GM06990 (cell line): Measurements from ENCODE around the gene MSI2.

Experiments used
- DNase-seq: peaks from one replicate; pipeline ENCODE4 v3.0.0-alpha.2; 2011; ENCODE audit not compliant: insufficient read length; ENCODE audit errors: extremely low read depth
- H3K27me3 ChIP-seq: replicated peaks from 2 replicates; pipeline ENCODE4 v1.6.0; 2011; ENCODE audit warnings: low read length; ENCODE audit not compliant: control insufficient read depth, insufficient read depth
- H3K36me3 ChIP-seq: 2 replicates; pipeline ENCODE4 v1.5.1; 2011; ENCODE audit warnings: low read length; ENCODE audit not compliant: control insufficient read depth, insufficient read depth
- H3K4me3 ChIP-seq: replicated peaks from 2 replicates; pipeline ENCODE4 v1.5.1; 2011; ENCODE audit warnings: low read depth, mild to moderate bottlenecking, control low read depth, low read length
- TF ChIP-seq, protein P1 (sequence below): IDR thresholded peaks from 2 replicates; pipeline ENCODE4 v1.5.1; 2011; ENCODE audit warnings: low read length, control low read depth, mild to moderate bottlenecking, inconsistent platforms; ENCODE audit not compliant: insufficient read depth, poor library complexity, severe bottlenecking

The MSI2 gene

DNA sequence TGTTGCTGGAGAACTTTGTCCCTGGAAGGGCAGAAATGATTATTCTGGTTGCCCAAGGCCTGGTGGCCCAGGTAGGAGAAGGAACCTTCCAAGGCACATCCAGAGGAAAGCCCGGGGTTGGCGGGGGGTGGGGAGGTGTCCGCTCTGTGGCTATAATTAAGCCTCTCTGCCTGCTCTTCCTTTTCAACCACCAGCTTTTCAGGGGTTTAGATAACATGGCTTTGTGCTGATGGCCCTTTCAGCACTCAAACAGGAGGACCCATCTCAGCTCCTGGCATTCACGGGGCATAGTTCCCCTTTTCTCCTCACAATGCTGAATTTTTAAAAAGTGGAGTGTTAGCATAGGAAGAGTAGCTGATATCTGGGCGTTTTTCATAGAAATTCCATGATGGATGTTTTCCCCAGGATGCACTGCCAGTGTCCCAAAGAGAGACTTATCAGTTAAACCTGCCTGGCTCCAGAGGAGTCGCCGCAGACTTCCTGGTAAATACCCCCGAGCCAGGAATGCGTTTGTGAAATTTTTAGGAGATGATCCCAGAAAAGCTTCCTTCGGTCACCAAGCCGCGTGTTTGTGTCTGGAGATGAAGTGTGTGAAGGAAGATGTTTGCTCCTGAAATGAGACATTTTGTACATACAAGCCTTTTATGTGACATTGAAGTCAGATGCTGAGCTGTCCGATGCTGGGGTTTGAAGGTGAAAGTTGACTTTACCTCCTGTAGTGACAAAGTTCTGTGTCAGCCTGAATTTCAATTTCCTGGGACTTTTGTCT is 188.5 kb downstream of the MSI2 start:
- TF ChIP-seq, protein P1, sequence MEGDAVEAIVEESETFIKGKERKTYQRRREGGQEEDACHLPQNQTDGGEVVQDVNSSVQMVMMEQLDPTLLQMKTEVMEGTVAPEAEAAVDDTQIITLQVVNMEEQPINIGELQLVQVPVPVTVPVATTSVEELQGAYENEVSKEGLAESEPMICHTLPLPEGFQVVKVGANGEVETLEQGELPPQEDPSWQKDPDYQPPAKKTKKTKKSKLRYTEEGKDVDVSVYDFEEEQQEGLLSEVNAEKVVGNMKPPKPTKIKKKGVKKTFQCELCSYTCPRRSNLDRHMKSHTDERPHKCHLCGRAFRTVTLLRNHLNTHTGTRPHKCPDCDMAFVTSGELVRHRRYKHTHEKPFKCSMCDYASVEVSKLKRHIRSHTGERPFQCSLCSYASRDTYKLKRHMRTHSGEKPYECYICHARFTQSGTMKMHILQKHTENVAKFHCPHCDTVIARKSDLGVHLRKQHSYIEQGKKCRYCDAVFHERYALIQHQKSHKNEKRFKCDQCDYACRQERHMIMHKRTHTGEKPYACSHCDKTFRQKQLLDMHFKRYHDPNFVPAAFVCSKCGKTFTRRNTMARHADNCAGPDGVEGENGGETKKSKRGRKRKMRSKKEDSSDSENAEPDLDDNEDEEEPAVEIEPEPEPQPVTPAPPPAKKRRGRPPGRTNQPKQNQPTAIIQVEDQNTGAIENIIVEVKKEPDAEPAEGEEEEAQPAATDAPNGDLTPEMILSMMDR: no peak
- H3K36me3 ChIP-seq: no peaks in the 10 kb centered on the region
- DNase-seq: no peak
- H3K4me3 ChIP-seq: no peak overlapping the region
- no peaks in the 10 kb centered on the region for H3K27me3 ChIP-seq

- no peaks in the 10 kb centered on the region for H3K27me3 ChIP-seq
- TF ChIP-seq, protein P1: no peak
- DNase-seq: no peak
- H3K36me3 ChIP-seq: no peaks in the 10 kb centered on the region
- H3K4me3 ChIP-seq: no peak overlapping the region
These were observed 189.6 kb downstream of the MSI2 start for GRCh38 chr17:57445772-57446472.

DNA sequence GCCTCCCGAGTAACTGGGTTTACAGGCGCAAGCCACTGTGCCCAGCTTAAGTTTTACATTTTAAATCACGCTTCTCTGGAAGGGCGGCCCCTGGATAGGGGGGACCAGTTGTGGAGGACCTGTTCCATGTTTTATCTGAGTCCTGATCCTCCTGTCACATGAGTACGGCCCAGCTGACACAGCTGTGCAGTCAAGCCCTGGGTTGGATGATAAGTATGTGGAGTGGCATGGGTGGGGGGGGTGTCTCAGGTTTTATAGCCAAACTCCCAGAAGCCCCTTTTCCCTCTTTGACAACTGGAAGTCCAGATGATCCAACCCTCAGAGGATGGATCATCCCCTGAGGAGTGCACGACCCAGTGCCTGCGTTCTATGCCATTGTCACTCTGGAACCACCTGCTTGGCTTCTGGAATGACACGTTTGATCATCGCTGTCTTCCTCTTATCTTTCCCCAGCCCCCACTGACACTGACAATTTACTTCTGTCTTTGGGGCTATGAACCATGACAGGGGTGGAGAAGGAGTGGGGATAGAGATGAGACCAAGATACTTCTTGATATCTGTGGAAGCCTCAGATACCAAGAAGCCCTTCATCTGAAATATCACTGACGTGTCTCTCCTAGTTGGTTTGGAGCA is 191.2 kb downstream of the MSI2 start:
- no peaks in the 10 kb centered on the region; the same call in 1 of the 2 replicates for H3K36me3 ChIP-seq
- H3K27me3 ChIP-seq: no peaks in the 10 kb centered on the region
- TF ChIP-seq, protein P1: no peak
- no peak overlapping the region for H3K4me3 ChIP-seq
- no peak for DNase-seq

DNA sequence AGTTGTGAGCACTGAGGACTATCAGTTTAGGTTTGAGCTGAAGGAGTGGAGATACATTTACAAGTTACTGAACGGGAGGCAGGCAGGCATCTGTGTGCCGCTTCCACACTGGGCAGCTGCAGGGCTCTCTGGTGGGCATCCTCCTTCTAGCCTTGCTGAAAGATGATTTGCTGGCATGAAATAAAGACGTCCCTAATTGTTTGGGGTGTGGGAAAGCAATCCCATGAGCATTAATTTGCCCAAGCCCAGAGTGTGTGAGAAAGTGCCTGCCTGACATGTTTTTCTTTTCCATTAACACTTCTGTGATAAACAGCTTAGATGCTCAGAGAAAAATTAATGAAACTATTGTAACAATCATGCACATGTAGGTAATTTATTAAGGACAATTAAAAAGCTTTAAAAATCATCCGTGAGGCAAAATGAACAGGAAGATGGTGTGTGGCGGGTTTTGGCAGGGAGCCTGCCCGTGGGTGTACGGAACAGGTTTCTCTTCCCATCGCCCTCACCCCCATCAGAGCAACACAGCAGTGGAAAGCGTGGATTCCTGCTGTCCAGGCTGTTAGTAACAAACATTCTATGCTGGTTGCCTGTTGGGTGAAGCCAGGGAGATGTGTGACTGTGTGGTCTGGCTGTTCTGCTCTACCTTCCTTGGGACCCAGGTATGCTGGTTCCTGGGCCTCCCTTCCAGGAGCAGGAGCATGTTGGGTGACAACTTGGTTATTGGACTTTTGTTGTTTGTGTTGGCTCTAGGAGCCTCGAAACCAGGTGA is 191.9 kb downstream of the MSI2 start:
- DNase-seq: no peak
- H3K4me3 ChIP-seq: no peak overlapping the region
- TF ChIP-seq, protein P1: no peak
- H3K36me3 ChIP-seq: no peaks in the 10 kb centered on the region; the same call in 1 of the 2 replicates
- H3K27me3 ChIP-seq: no peaks in the 10 kb centered on the region

- DNase-seq: no peak
- no peak overlapping the region for H3K4me3 ChIP-seq
- TF ChIP-seq, protein P1: no peak
- no peaks in the 10 kb centered on the region for H3K27me3 ChIP-seq
- no peaks in the 10 kb centered on the region; the same call in 1 of the 2 replicates for H3K36me3 ChIP-seq
These were observed 192.5 kb downstream of the MSI2 start for GRCh38 chr17:57448759-57449283.
